ENCODE data around the gene ARL11.

The ARL11 gene

GRCh38 chr13:49676581-49677298, 48.4 kb downstream of the ARL11 start:
- Mint-ChIP-seq H3K9me3 (peaks cover 44% of the 10 kb centered on the region), H3K27me3 (ENCODE audit: low read depth, poor library complexity) (no peaks in the 10 kb centered on the region), H3K36me3 (ENCODE audit: low read depth) (peaks cover 90% of the 10 kb centered on the region), H3K27ac (peak overlapping the region; percentile 69), H3K4me3 (no peak overlapping the region), H3K4me1 (peaks cover 16% of the 10 kb centered on the region)
- TF ChIP-seq CTCF (IDR thresholded peaks at IDR 0.05): no peak
- DNase-seq: no peak

- H3K9me3 Mint-ChIP-seq: peaks cover 44% of the 10 kb centered on the region
- no peaks in the 10 kb centered on the region for H3K27me3 Mint-ChIP-seq (ENCODE audit: low read depth, poor library complexity)
- TF ChIP-seq CTCF (IDR thresholded peaks at IDR 0.05): no peak
- H3K27ac Mint-ChIP-seq: no peak overlapping the region
- no peak overlapping the region for H3K4me3 Mint-ChIP-seq
- no peak for DNase-seq
- peaks cover 9% of the 10 kb centered on the region for H3K4me1 Mint-ChIP-seq
- peaks cover 87% of the 10 kb centered on the region for H3K36me3 Mint-ChIP-seq (ENCODE audit: low read depth)
Observed at GRCh38 chr13:49678191-49678914, 50.0 kb downstream of the ARL11 start.

GRCh38 chr13:49679246-49679645, 50.9 kb downstream of the ARL11 start:
- DNase-seq: no peak
- TF ChIP-seq CTCF (IDR thresholded peaks at IDR 0.05): no peak
- Mint-ChIP-seq H3K4me1 (peaks cover 9% of the 10 kb centered on the region), H3K9me3 (peaks cover 44% of the 10 kb centered on the region), H3K36me3 (ENCODE audit: low read depth) (peaks cover 87% of the 10 kb centered on the region), H3K4me3 (no peak overlapping the region), H3K27me3 (ENCODE audit: low read depth, poor library complexity) (no peaks in the 10 kb centered on the region), H3K27ac (no peak overlapping the region)

- Mint-ChIP-seq H3K27ac (peak overlapping the region; percentile 42), H3K4me3 (no peak overlapping the region), H3K27me3 (ENCODE audit: low read depth, poor library complexity) (no peaks in the 10 kb centered on the region), H3K9me3 (peaks cover 30% of the 10 kb centered on the region), H3K4me1 (peaks cover 9% of the 10 kb centered on the region), H3K36me3 (ENCODE audit: low read depth) (peaks cover 86% of the 10 kb centered on the region)
- DNase-seq: no peak
- TF ChIP-seq CTCF (IDR thresholded peaks at IDR 0.05): no peak
Observed at GRCh38 chr13:49681842-49682435, 53.6 kb downstream of the ARL11 start.
